ENCODE measurements around the gene DNAJB9.

The DNAJB9 gene

DNA sequence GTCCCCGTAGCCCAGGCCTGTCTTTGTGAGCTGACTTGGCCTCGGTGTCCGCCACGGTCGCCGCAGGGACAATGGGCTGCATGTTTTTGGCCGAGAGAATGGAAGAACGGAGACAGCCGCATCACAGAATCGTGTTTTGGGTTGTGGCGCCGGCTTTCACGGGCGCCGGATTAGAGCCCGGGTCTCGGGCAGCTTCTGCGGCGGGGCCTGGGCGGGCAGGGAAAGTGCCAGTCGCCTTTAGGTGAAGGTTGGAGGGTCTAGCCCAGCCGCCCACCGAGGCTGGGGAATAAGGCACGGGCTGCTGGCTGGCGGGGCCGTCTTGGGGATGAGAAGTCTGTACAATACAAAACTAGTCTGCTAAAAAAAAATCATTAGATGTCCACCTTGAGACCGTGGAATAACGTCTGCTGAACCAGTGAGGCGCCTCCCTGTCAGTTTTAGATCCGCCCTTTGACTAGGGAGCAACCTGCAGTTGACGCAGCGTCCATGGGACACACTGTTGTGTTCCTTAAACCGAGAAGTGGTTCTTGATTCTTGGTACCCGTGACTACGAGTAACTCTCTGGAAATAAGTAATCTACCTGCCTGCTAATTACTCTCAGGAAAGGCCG is 577 bp downstream of the DNAJB9 start:
- DNase-seq: peak; percentile 70 to 76 (median 75)

DNA sequence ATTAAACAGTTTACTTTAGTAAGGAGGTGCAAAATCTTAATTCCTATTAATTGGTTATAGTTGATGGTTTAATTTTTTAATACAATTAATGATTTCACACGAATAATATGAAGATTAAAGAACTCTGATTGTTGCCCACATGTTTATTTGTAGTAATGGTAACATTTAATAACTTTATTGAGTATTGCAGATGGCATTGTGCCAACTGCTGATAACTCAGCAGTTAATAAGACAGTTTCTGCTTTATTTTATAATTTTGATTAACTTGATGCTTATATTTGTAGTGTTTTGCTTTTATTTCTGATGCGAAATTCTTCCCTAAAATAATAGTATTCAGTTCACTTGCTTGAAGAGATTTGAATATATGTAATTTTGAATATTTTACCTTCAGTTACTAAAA is 2.8 kb downstream of the DNAJB9 start:
- DNase-seq: no peak

DNA sequence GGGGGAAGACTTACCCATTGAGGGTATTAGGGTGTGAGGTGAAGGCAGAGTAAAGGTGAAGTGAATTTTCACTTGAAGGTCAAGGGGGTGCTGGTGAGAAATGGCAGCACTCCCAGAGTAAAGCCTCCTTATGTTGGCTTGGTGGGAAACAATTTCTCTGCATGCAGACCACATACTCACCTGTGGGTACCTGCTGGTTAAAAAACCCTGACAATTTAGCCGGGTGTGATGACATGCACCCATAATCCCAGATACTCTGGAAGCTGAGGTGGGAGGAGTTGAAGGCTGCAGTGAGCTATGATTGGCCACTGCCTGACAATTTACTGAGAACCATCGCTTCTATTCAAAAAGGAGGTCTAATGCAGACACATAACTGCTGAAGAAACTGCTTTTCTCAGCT is 5.5 kb downstream of the DNAJB9 start:
- no peak for DNase-seq

DNA sequence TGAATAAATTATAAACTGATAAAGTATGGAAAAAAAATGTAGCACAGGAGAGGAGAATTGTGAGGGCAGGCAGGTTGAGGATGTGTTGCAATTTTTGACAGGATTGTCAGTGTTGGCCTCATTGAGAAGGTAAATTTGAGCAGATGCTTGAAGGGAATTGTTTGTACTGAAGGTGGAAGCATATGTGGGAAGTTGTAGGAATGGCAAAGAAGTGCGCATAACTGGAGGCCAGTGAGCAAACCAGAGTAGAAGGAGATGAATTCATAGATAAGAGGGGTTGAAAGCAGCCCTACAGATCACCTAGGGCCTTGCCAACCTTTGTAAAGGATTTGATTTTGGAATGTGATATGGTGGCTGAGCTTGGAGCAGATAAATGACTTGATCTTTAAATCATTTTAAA is 6.4 kb downstream of the DNAJB9 start:
- DNase-seq: no peak

DNA sequence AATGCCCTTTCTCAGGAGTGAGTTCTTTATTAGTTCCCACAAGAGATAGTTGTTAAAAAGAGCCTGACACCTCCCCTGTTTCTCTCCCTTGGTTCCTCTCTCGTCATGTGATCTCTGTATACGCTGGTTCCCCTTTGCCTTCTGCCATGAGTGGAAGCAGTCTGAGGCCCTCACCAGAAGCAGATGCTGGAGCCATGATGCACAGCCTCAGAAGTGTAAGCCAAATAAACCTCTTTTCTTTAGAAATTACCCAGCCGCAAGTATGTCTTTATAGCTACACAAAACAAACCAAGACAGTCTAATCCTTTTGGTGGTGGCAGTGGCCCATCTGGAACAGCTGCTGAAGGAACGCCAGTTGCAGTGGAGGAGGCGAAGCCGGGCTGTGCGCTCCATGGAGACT is 9.3 kb downstream of the DNAJB9 start:
- no peak for DNase-seq

DNA sequence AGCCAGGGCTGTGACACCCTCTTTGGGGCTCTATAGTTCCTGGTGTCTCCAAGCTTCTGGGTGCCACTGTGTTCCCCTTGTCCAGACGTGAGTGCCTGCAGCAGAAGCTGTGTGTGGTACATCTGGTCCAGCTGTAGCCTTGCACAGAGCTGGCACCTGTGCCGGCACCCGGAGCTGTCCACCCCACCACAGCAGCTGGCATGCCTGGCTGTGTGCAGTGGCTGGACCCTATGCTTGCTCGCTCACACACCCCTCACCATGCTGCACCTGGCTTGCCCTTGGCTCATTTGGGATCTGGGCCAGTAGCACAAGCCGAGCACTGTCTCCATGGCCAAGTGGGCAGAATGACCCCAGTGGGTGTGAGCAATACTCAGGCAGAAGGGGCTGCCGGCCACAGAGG is 10.6 kb downstream of the DNAJB9 start:
- DNase-seq: no peak

DNA sequence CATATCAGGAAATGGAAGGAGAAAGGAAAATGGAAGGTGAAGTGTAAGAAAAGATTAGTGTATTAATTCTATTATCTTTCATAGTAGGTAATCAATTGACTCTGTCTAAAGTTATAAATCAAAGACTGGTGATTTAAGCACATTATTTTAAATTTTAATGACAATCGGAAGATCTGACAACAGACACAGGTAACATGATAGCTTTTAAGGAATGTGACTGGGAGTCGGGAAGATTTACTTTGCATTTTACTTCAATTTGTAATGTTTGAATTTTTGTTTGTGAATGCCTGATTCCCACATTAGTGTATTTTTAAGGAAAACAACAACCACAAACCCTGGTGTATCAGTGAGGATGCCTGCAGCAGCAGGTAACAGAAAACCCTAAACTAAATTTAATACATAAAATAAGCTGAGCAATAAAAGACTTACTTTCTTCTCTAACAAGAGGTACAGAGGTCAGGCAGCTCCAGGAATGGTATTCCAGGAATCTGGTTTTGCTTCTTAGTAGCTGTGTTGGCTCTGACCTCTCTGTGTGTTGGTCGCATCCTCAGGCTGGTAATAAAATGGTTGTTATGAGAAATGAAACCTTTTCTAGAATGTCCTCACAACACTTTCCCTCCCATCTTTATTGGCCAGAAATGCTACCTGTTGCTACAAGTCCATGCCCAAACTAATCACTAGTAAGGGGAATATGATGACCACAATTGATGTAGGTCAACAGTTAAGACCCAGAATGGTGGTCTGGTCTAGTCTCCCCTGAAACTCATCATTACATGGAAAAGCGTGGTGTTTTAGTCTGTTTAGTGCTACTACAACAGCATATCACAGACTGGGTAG is 12.2 kb downstream of the DNAJB9 start:
- no peak for DNase-seq

DNA sequence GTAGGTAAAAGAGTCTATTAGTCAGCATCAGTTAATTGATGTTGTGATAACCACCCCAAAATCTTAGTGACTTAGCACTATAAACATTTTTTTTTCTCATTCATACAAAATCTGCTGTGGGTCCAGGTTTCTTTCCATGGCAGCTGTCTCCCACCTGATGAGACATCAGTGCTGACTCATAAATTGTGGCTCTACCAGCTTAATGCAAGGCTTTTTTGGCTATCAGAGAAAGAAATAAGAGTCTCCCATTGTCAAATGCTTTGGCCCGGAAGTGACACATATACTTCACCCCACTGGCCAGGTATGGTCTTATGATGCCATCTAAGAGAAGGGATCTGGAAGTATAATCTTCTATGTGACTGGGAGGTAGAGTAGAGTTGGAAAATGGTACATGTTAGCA is 14.5 kb downstream of the DNAJB9 start:
- DNase-seq: no peak

DNA sequence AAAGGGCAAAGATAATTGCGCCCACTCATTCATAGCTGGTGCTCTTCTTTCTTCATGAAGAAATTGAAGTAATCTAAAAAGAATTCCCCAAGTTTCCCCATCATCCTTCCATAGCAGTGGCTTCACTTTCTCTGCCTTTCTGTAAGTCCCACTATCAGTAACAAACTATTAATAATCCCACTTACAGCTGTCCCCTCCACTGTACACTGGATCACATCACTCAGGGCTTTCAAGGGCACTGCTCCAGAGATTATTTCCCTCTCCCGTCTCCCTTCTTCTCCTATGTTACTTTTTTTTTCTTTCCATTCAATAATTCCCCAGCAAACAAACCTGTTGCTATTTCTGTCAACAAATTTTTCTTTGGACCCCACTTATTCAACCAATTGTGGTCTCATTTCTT is 16.2 kb downstream of the DNAJB9 start:
- no peak for DNase-seq

DNA sequence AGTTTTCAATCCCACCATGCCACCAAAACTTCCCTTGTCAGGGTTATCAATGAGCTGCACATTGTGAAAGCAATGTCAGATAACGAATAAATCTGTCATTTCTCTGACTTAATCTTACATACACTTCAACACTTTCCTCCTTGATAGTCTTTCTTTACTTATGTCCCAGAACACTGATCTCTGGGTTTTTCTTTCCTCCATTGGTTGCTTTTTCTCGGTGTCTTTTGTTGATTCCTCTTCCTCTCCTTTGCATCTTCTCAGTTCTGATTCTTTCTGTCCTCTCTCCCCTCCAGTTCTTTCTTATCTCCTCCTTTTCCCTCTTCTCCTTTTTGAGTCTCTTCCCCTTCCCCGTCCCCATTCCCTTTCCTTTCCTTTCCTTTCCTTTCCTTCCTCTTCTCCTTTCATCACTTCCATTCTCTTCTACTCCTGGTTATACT is 16.6 kb downstream of the DNAJB9 start:
- no peak for DNase-seq

DNA sequence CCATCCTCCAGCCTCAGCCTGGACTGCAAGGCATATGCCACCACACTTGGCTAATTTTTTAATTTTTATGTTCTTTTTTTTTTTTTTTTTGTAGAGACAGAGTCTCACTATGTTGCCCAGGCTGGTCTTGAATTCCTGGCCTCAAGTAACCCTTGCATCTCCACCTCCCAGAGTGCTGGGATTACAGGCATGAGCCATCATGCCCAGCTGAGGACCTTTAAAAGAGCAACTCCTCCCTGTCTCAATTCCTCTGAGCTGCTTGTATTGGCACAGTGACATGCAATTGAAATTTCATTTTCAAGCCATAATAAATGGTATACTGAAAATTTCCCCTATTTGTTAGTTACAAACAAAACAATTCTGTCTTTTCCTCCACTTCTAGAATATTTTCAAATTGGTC is 19.5 kb downstream of the DNAJB9 start:
- no peak for DNase-seq

DNA sequence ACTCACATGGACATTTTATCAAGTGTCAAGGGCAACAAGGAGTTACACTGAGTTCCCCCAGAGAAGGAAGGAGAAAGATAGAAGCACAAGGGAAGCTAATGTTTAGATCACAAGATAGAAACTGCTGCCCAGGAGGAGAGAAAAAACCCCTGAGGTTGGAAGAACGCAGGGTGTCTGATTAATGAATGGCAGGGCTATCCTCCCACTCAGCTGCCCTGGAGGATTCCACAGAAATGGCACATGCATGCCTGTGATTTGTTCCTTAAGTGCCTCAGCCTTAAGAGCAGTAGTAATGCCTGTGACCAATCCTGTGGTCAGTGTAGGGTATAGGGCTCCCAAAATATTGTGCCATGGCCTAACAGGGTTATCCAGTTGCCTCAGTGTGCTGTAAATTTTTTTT is 20.2 kb downstream of the DNAJB9 start:
- peak in 1 of 3 donors; percentile 3 for DNase-seq

DNA sequence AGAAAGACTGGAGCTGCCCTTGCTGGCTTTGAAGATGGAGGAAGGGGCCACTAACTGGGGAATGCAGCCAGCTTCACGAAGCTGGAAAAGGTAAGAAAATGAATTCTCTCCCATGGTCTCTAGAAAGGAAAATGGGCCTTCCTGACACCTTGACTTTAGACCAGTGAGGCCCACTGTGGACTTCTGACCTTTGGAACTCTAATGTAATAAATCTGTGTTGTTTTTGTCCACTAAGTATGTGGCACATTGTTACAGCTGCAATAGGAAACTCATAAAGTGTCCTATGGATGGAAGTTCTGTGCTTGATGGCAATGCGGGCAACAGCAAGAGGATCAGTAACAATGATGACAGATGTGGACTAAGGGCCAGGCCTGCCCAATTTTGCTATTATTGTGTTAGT is 20.9 kb downstream of the DNAJB9 start:
- no peak for DNase-seq

DNA sequence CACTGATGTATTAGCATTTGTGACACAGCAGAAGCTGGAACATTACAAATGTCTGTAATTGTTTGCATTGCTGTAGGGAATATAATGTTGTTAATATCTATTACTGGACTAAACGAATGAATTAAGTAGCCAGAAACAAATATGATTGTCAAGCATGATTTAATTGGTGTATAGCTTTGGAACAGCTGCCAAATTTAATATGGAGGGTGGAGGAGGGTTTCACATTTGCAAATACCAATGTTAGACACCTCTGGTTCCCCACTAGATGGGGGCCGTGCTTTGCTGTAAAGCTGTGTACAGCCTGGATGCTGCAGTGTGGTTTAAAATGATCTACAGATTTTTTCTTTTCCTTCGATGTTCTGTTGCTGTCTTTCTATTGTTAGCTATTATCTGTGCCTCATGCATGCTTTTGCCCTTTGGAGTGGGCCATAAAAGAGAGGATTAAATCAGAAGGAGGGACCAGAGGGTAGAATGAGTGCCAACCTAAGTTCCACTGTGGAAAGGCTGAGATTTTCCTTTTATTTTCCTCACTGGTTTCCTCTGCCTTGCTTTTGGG is 23.1 kb downstream of the DNAJB9 start:
- DNase-seq: no peak

DNA sequence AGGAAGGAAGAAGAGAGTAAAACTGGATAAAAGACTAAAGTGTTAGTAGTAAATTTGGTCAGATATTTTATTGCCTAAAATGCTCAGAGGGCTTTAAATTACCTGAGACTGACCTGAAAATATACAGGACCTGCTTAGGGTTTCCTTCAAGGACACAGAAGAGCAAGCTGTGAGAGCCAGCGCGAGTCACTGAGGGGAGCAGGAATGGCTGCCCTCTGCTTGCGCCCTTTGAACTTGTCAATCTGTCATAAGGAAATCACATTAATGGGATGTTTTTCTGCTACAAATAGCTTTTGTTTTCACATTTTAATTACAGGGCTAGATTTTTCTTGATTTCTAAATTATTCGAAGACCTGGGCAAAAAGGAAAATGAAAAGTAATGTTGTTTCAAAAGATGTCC is 26.9 kb downstream of the DNAJB9 start:
- DNase-seq: no peak

DNA sequence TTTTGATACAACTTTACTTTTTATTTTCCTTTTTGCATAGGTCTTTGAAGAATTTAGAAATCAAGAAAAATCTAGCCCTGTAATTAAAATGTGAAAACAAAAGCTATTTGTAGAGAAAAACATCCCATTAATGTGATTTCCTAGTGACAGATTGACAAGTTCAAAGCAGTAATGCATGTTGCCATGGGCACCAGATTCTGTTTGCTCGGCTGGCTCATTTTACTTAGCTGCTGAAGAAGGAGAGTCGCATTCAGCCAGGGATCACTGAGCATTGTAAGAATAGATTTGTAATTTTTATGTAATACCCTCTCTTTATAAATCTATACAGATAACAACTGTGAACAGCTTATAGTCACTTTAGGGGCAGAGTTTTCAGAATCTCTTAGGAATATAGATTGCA is 28.5 kb downstream of the DNAJB9 start:
- DNase-seq: no peak

DNA sequence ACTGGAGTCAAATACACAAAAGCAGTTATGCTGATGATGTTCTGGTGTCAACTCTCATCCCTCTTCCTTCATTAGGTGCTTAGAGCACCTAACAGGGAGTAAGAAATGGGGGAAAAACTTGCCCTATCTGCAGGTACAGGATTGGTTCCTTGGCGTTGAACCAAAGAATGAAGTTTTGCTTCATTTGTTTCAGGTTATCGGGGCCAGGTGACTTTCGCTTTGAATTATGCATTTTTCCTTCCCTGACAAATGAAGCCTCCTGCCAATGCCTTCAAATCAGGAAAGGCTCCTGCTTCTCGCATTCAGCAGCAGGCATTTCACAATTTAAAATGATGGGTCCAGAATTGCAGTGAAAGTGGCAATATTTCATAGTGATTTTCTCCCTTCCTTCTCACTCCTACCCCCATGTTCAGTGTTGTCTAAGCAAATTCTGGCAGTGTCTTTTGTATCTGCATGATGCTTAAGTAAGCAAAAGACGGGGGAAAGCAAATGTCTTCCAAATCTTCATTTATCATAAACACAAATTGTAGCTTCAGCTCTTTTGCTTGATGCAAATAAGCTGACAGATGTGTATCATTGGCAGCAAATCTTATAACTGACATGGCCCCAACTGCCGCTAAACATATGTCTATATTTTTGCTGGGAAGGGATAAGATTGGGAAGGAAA is 29.4 kb downstream of the DNAJB9 start:
- no peak for DNase-seq

DNA sequence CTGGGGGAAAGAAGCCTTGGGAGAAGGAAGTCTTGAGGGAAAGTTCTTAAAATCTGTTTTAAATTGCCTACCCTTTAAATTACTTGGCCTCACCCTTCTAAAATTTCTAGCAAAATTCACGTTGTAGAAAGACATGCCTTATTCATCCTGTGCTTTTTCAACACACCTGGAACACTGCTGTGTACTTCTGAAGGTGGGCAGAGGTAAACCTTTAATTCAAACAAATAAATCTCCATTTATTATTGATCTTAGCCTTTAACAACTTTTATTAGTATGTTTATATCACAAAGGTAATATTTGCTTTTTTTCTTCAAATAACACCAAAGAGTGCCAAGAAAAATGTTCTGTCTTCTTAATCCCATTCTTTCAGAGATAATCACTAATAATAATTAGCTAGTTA is 30.7 kb downstream of the DNAJB9 start:
- DNase-seq: no peak

DNA sequence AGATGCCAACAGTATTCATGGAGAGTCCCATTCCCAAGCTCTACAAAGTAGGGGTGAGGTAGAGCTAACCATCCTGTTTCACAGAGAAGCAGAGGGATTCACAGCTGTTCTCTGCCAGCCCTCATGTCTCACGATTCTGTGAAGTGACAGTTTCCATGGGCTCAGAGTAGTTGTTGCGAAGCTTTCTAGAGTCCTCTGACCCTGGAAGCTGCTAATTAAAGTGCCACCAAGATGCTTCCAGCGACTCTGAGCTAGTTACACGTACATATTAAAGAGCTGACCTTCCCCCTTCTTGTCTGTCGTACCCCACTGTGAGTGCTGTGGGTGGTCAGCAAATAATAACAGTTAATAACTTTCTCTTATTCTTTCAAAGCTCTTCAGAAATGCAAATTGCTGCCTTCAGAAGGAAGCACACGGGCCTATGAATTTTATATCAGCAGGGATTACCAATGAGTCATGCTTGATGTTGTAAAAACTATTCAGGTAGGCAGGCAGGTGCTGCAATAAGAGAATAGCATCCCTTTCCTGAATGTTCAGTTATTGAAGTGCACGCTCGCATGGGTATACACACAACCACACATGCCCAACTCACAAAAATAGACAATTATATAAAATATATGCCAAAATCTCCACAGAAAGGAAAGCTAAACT is 34.1 kb downstream of the DNAJB9 start:
- DNase-seq: no peak

DNA sequence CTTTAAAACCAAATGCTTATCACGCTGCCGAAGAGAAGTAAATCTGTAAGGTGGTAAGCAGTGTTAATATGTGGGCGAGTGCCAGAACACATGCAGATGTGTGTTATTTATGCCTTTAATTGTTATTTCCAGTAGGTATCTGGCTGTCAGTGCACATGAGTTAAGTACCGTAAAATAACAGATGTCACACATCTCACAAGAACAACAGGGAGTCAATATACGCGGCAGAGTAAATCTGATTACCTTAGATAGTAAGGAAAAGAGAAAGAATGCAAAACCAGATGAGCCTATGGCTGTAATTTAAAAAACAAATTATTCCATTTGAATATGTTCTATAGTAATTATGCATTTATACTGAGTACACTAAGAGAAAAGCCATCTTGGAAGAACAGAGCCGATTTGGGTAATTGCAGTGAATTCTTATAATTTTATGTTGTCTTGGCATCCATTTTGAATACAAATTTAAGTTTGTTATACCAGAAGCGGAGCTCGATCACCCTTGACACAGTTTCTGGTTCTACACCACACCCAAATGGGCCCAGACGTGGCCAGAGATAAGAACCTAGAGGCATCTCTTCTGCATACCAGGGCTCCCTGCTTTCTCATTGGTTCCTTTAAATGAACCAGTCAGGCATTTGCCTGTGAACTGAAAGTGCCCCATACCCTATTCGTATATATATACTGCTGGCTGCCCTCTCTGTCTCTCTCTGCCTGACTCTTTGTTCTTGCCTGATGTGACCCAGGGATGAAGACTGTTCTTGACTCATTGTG is 34.8 kb downstream of the DNAJB9 start:
- DNase-seq: no peak

DNA sequence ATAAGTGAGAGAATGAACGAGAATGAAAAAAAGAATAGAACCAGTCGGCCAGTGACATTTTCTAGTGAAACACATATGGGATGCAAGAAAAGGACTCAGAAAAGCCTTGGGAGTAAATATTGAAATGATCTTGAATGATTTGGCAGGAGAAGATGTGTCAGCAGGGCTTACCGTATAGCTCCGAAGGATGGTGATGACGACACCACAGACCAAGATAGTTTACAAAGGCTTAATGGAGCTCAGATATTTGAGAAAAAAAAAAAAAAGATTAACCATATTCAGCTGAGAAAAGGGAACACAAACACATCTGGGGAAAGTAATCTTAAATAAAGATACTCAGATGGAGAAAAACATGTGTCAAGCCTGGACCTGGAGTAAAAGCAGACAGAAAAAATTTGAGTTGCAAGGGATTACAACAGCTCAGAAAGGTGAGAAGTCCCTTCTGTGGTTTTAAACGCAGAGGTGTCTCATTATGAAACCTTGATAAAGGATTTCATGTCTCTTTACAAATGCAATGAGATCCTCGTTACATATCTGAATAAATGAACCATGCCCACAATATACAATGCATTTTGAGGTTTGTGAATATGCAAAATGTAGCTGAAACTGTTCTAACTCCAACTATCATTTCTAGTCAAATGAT is 36.0 kb downstream of the DNAJB9 start:
- no peak for DNase-seq

DNA sequence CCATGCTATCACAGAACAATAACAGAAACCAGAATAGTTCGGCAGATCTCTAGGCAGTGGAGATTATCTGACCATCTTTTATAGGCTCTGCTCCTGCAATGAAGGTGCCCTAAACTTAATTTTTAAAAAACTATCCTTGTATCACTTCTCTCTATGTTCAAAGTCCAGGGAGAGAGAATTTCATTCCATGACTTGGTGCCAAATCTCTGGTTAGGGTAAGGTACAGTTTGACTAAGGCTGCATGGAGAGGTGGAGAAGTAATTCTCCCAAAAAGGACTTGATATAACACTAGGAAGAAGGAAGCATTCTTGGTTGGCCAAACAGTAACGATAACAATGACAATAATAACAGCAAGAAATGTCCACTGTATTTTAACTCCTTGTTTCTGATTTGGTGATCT is 40.0 kb downstream of the DNAJB9 start:
- no peak for DNase-seq

Measured in suppressor macrophage treated with lipopolysaccharide for 1 hour (primary cell).